NT2/D1 (cell line): Measurements from ENCODE around the gene RPL28.

Source experiments
- DNase-seq: peaks from one replicate; pipeline ENCODE4 v3.0.0-alpha.2; 2011; ENCODE audit warnings: low read depth, low spot score
- H3K27me3 ChIP-seq: 2 replicates; pipeline ENCODE4 v1.6.0; 2011; ENCODE audit warnings: mild to moderate bottlenecking; ENCODE audit not compliant: insufficient read length, insufficient read depth
- H3K36me3 ChIP-seq: 2 replicates; pipeline ENCODE4 v1.6.1; 2011; ENCODE audit warnings: mild to moderate bottlenecking, low read length, mixed read lengths; ENCODE audit not compliant: insufficient read depth, insufficient read length
- H3K4me1 ChIP-seq: 2 replicates; pipeline ENCODE4 v1.5.1; 2011; ENCODE audit not compliant: insufficient read depth, insufficient read length
- H3K4me3 ChIP-seq: 2 replicates; pipeline ENCODE4 v1.5.1; 2011; ENCODE audit warnings: low read depth; ENCODE audit not compliant: insufficient read length
- H3K9ac ChIP-seq: 2 replicates; pipeline ENCODE4 v1.6.0; 2011; ENCODE audit warnings: low read depth; ENCODE audit not compliant: insufficient read length
- H3K9me3 ChIP-seq: 2 replicates; pipeline ENCODE4 v1.5.1; 2011; ENCODE audit warnings: mild to moderate bottlenecking, low read length; ENCODE audit not compliant: insufficient read depth
- SUZ12 ChIP-seq: IDR thresholded peaks from 2 replicates; pipeline ENCODE4 v1.6.1; 2011; ENCODE audit not compliant: insufficient read length, insufficient read depth; ENCODE audit errors: extremely low read depth
- YY1 ChIP-seq: IDR thresholded peaks from 2 replicates; pipeline ENCODE4 v1.6.1; 2011; ENCODE audit not compliant: insufficient read length, insufficient read depth
- ZNF274 ChIP-seq: IDR thresholded peaks from 2 replicates; pipeline ENCODE4 v1.6.1; 2011; ENCODE audit warnings: mild to moderate bottlenecking, low read depth, low read length

The RPL28 gene

DNA sequence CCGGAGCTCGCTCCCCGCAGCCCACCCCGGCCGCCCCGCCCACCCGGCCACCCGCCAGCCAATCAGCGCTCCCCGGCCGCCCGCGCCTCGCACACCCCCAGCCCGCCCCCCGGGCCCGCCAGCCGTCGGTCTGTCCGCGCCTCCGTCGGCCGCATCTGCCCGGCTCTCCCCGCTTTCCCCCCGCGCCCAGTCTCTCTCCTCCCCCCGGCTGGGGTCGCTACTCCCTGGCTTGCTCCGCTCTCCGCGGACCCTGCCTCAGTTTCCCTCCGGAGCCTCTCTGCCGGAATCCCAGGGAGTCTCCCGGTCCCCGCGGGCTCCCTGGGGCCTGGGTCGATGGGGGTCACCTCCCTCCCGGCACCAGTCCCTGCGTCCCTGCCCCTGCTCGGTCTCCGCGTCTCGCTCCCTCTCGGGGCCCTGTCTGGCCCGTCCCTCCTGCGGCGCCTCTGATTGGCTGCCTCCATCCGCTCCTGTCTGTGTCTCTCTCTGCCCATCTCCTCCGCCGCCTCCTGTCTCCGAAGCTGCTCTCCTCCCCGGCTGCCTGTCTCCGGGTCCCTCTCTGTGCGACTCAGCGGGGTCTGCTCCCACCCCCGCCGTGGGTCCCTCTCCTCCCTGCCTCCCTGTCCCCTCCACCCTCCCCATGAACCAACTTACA is 16.0 kb upstream of the RPL28 start:
- peaks cover 24% of the 10 kb centered on the region for H3K36me3 ChIP-seq
- peak overlapping the region; percentile 42 for H3K4me3 ChIP-seq

DNA sequence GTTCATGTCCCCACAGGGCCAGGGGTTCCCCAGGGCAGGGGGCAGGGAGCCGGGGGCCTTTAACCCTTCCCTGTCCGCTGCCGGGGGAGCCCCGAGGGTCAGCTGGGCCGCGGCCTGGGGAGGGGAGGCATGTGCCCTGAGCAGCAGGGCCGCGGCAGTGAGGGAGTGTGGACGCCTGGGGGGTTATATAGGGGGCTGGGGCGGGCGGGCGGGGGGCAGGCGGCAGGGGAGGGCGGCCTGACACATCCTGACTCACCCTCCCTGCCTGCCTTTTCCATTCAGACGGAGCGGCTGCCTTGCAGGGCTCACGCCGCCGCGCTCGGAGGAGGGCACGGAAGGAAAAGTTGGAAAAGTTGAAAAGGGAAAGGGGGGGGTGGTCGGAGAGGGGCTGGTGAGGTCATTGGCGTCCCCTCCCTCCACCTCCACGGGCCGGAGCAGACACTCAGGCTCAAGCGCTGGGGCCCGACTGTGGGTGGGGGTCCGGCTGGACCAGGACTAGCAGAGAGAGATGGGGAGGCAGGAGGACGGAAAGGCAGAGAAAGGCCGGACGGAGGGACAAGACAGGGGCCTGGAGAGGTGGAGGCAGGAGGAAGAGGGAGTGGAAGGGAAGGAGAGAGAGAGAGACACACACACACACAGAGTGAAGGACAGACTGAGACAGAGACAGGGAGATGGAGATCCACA is 15.3 kb upstream of the RPL28 start, which contains the start of gene IL11:
TSS of gene IL11 (minus strand) at position 159 of the 684 bp plus-strand sequence. CDS start at position 6, 153 bp downstream.
- no peak for TF ChIP-seq ZNF274
- no peak for TF ChIP-seq YY1
- no peak for TF ChIP-seq SUZ12
- peak within 1 kb of the TSS; percentile 42 for H3K4me3 ChIP-seq
- H3K9ac ChIP-seq, result peak within 1 kb of the TSS; percentile 77
- DNase-seq, result no peak
- H3K36me3 ChIP-seq, result peaks cover 21% of the 10 kb centered on the region
- H3K4me1 ChIP-seq, result peaks cover 17% of the 10 kb centered on the region
- no peaks in the 10 kb centered on the region for H3K9me3 ChIP-seq
- peaks cover 23% of the 10 kb centered on the region for H3K27me3 ChIP-seq

More for the DNA sequence above, 16.0 kb upstream of the RPL28 start:
- TF ChIP-seq ZNF274 (no peak), YY1 (no peak), SUZ12 (no peak)
- Histone ChIP-seq H3K4me1 (peaks cover 15% of the 10 kb centered on the region), H3K9me3 (no peaks in the 10 kb centered on the region), H3K27me3 (peaks cover 23% of the 10 kb centered on the region), H3K9ac (peak overlapping the region; percentile 61)
- peak; percentile 49 for DNase-seq

DNA sequence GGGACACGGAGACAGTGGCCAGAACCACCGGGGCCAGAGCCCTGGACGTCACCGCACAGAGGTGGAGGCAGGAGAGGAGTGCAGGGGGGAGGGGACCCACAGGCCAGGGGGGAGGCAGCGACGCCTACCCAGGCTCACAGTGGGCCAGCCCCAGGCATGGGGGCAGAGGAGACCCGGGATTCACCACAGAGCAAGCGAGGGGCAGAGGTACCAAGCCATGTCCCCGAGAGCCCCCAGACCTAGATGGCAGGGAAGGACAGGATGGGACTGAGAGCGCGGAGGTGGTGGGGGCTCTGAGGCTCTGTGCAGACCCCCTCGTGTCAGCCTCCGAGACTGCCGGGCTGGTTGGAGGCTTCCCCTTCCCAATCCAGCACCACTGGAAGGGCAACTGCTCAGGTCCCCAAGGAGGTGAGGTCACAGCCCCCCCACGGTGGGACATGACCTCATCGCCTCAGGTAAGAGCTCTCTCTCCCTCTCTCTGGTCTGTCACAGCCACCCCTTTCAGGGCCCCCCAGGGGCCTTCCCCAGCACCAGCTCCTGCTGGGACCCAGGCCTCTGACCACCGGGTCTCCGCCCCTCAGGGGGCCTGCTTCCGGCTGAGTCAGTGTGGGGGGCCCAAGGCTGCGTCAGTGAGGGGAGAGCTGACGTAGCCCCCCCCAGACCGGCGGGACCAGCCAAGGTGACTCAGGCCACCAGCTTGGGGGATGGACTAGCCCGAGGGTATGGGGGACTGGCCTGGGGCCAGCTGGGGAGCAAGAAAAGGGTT is 13.2 kb upstream of the RPL28 start:
- Histone ChIP-seq H3K4me3 (no peak overlapping the region), H3K36me3 (peaks cover 8% of the 10 kb centered on the region), H3K9ac (peak overlapping the region; percentile 42), H3K4me1 (peaks cover 22% of the 10 kb centered on the region), H3K9me3 (no peaks in the 10 kb centered on the region), H3K27me3 (peaks cover 23% of the 10 kb centered on the region)
- no peak for TF ChIP-seq YY1
- no peak for DNase-seq

DNA sequence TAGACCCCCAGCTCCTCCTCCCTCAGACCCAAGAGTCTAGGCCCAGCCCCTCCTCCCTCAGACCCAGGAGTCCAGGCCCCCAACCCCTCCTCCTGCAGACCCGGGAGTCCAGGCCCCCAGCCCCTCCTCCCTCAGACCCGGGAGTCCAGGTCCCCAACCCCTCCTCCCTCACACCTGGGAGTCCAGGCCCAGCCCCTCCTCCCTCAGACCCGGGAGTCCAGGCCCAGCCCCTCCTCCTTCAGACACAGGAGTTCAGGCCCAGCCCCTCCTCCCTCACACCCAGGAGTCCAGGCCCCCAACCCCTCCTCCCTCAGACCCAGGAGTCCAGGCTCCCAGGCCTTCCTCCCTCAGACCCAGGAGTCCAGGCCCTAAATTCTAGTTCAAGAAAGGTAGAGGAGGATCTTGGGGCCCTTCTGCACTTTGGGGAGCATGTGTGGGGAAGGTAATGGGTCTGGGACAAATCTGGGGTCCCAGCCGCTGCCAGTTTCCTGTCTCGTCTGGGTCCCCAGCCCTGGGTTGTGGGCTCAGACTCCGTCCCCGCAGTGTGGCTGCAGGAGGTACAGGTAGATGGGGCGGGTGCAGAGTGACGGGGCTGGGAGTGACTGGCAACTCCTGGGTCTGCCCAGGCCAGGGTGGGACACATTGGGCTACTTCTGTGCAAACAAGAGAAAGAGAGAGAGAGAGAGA is 12.3 kb upstream of the RPL28 start:
- Histone ChIP-seq H3K27me3 (peaks cover 23% of the 10 kb centered on the region), H3K4me3 (no peak overlapping the region), H3K9me3 (no peaks in the 10 kb centered on the region), H3K4me1 (peaks cover 24% of the 10 kb centered on the region), H3K9ac (peak overlapping the region; percentile 3), H3K36me3 (peaks cover under 1% of the 10 kb centered on the region)
- no peak for DNase-seq
- TF ChIP-seq ZNF274, result no peak
- TF ChIP-seq SUZ12, result no peak
- TF ChIP-seq YY1, result no peak

DNA sequence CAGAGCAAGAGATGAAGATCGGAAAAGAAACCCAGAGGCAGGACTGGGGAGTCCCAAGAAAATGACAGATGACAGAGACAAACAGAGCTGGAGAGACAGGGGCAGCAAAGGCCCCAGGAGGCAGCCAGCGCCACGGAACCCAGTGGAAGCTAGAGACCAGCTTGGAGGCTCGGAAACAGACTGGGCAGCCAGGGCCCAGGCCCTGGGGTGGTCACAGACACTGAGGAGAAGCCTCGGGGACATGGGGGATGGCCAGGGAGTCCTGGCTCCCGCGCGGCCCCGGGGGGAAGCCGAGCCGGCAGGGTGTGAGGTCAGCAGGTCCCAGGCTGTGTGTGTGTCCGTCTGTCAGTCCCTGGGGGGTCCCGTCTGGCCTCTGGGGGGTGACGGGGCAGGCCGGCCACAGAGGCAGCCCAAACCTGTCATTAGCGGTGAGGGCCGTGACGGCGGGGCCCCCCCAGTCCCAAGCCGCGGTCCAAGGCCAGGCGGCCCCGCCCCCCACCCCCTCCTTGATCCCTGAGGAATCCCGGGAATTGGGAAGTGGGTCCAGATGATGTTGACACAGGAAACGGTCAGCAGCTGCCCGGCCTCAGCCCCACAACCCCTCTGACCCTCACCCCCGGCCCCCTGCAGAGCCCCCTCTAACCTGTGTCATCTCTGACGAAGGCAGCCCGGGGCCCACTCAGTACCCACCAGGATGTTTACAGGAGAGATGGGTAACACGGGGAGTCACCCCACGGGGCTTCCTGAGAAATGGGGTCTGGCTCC is 11.6 kb upstream of the RPL28 start:
- DNase-seq, result no peak
- peak overlapping the region; percentile 15 for H3K4me3 ChIP-seq
- peaks cover 23% of the 10 kb centered on the region for H3K27me3 ChIP-seq
- H3K4me1 ChIP-seq, result peaks cover 21% of the 10 kb centered on the region
- H3K9ac ChIP-seq, result peak overlapping the region; percentile 3
- H3K36me3 ChIP-seq, result no peaks in the 10 kb centered on the region
- no peaks in the 10 kb centered on the region for H3K9me3 ChIP-seq
- TF ChIP-seq YY1 (no peak), ZNF274 (no peak), SUZ12 (no peak)

DNA sequence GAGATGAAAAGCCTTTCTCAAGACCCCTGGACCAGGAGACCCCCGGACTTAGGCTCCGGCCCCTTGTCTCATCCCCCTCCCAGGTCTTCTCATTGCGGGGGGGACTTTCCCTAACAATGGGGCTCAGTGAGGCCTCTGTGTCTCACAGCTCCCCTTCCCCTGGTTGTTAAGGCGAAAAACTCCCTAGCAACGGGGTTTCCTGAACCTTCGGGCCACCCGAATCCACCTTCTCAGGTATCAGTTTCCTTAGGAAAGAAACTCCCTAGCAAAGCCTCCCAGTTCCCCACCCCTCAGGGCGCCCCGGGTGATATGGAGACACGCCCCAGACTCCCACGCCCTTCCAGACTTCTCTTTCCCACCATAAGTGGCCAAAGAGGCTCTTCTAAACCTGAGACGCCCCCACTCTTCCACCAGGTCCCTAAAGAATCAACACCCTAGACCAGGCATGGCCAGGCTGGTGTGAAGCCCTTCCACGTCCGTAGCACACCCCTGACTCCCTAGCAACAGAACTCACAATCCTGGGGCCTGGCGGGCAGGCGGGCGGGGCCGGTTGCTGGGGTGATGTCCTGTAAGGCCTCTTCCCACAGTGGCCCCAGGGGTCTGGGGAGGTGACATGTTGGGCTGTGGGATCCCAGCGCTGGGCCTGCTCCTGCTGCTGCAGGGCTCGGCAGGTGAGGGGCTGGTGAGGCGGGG is 9.3 kb upstream of the RPL28 start, which contains the start of gene TMEM190:
TSS of gene TMEM190 (plus strand) at position 586 of the 693 bp plus-strand sequence. CDS start at position 614, 28 bp downstream.
- Histone ChIP-seq H3K4me1 (peaks cover 21% of the 10 kb centered on the region), H3K9me3 (no peaks in the 10 kb centered on the region), H3K27me3 (peaks cover 13% of the 10 kb centered on the region), H3K9ac (peak within 1 kb of the TSS; percentile 42), H3K36me3 (no peaks in the 10 kb centered on the region), H3K4me3 (no peak within 1 kb of the TSS)
- TF ChIP-seq ZNF274 (no peak), YY1 (no peak), SUZ12 (no peak)
- DNase-seq, result no peak
